Measurements from ENCODE around the gene LAMB4. TPM values are rescaled to one million over a fixed set of nuclear protein-coding genes. Genes with fewer than 3 reads are reported as not detected.

The LAMB4 gene
- total and polyA plus RNA-seq, 2 donors from 2014 or later, result 1.2 to 5.4 TPM

GRCh38 chr7:108073305-108074070 lies 56.7 kb downstream of the LAMB4 start:
- Histone ChIP-seq H3K27ac (ENCODE audit: low read depth in 2 of 2, low read length in 2 of 2) (no peak overlapping the region), H3K4me3 (ENCODE audit: low read length in 3 of 3) (no peak overlapping the region), H3K9ac (ENCODE audit: low read length in 3 of 3) (no peak overlapping the region), H3K9me3 (ENCODE audit: control insufficient read depth in 2 of 3, insufficient read depth in 1 of 3, low read length in 3 of 3) (no peaks in the 10 kb centered on the region), H3K4me1 (ENCODE audit: control insufficient read depth in 2 of 3, insufficient read depth in 2 of 3, low read depth in 1 of 3, low read length in 3 of 3) (peaks cover 0 to 2% (median 0%) of the 10 kb centered on the region in 3 donors), H3K27me3 (ENCODE audit: control insufficient read depth, insufficient read depth, low read length) (no peaks in the 10 kb centered on the region), H3K36me3 (ENCODE audit: control insufficient read depth in 2 of 3, insufficient read depth in 3 of 3, low read length in 3 of 3) (no peaks in the 10 kb centered on the region)
- FAIRE-seq, result no peak
- intact Hi-C loops (cut with DNase I), result no loop called here
- no peak for DNase-seq
- TF ChIP-seq CTCF (IDR thresholded peaks at IDR 0.05; ENCODE audit: borderline replicate concordance, extremely low read depth, insufficient read depth), result no peak

- no peak for FAIRE-seq
- no peak overlapping the region for H3K9ac ChIP-seq (ENCODE audit: low read length in 3 of 3)
- intact Hi-C loops (cut with DNase I), result no loop called here
Measured at GRCh38 chr7:108072739-108073138, 57.4 kb downstream of the LAMB4 start.

GRCh38 chr7:108072116-108072515 lies 58.0 kb downstream of the LAMB4 start:
- TF ChIP-seq CTCF (IDR thresholded peaks at IDR 0.05; ENCODE audit: borderline replicate concordance, extremely low read depth, insufficient read depth), result no peak
- Histone ChIP-seq H3K4me3 (ENCODE audit: low read length in 3 of 3) (no peak overlapping the region), H3K9ac (ENCODE audit: low read length in 3 of 3) (no peak overlapping the region), H3K9me3 (ENCODE audit: control insufficient read depth in 2 of 3, insufficient read depth in 1 of 3, low read length in 3 of 3) (no peaks in the 10 kb centered on the region), H3K27me3 (ENCODE audit: control insufficient read depth, insufficient read depth, low read length) (no peaks in the 10 kb centered on the region), H3K36me3 (ENCODE audit: control insufficient read depth in 2 of 3, insufficient read depth in 3 of 3, low read length in 3 of 3) (no peaks in the 10 kb centered on the region), H3K4me1 (ENCODE audit: control insufficient read depth in 2 of 3, insufficient read depth in 2 of 3, low read depth in 1 of 3, low read length in 3 of 3) (peaks cover 0 to 2% (median 0%) of the 10 kb centered on the region in 3 donors), H3K27ac (ENCODE audit: low read depth in 2 of 2, low read length in 2 of 2) (no peak overlapping the region)
- intact Hi-C loops (cut with DNase I), result no loop called here
- FAIRE-seq, result no peak
- DNase-seq, result no peak

More at GRCh38 chr7:108072739-108073138, 57.4 kb downstream of the LAMB4 start:
- Histone ChIP-seq H3K4me3 (ENCODE audit: low read length in 3 of 3) (no peak overlapping the region), H3K27ac (ENCODE audit: low read depth in 2 of 2, low read length in 2 of 2) (no peak overlapping the region), H3K27me3 (ENCODE audit: control insufficient read depth, insufficient read depth, low read length) (no peaks in the 10 kb centered on the region), H3K4me1 (ENCODE audit: control insufficient read depth in 2 of 3, insufficient read depth in 2 of 3, low read depth in 1 of 3, low read length in 3 of 3) (peaks cover 0 to 2% (median 0%) of the 10 kb centered on the region in 3 donors), H3K9me3 (ENCODE audit: control insufficient read depth in 2 of 3, insufficient read depth in 1 of 3, low read length in 3 of 3) (no peaks in the 10 kb centered on the region), H3K36me3 (ENCODE audit: control insufficient read depth in 2 of 3, insufficient read depth in 3 of 3, low read length in 3 of 3) (no peaks in the 10 kb centered on the region)
- DNase-seq, result no peak
- no peak for TF ChIP-seq CTCF (IDR thresholded peaks at IDR 0.05; ENCODE audit: borderline replicate concordance, extremely low read depth, insufficient read depth)
